Dedifferentiated amniotic fluid mesenchymal stem cell (primary cell): ENCODE data around the gene KCNE4.

Experiments used
- DNase-seq: peaks from one replicate; pipeline ENCODE4 v3.0.0-alpha.2; 2016; ENCODE audit errors: extremely low spot score

The KCNE4 gene

GRCh38 chr2:223040527-223040926 lies 11.5 kb upstream of the KCNE4 start:
- DNase-seq: no peak

DNA sequence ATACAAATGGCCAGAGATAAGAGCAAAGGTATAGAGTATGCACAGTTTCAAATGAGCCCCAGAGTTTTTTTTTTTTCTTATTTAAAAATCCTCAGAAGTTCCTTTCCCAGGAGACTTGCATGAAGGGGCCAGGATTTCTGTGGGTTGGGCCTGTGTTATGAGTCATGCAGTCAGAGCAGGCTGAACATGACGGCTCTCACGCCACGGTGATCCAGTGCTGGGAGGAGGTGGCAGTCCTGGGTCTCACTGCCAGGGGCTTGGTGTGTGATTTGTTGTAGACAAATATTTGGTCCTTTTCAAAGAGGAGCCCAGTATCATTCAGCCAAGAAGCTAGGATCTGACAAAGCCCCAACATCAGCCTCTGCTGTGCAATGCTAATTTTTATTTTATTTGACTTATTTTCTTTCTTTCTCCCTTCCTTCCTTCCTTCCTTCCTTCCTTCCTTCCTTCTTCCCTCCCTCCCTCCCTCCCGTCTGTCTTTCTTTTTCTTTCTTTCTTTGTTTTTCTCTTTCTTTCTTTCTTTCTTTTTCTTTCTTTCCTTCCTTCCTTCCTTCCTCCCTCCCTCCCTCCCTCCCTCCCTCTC lies 10.4 kb upstream of the KCNE4 start:
- peak; percentile 96 for DNase-seq

- no peak for DNase-seq
Measured at GRCh38 chr2:223042284-223042683, 9.7 kb upstream of the KCNE4 start.

- no peak for DNase-seq
Measured at GRCh38 chr2:223042704-223043118, 9.3 kb upstream of the KCNE4 start.

- no peak for DNase-seq
Measured at GRCh38 chr2:223043164-223043941, 8.6 kb upstream of the KCNE4 start.

GRCh38 chr2:223044092-223044836 lies 7.7 kb upstream of the KCNE4 start:
- DNase-seq: no peak

- no peak for DNase-seq
Measured at GRCh38 chr2:223044916-223045700, 6.9 kb upstream of the KCNE4 start.

- peak; percentile 38 for DNase-seq
Measured at GRCh38 chr2:223046470-223047040, 5.4 kb upstream of the KCNE4 start.

- DNase-seq: peak; percentile 72
Measured at GRCh38 chr2:223047260-223047761, 4.7 kb upstream of the KCNE4 start.

- no peak for DNase-seq
Measured at GRCh38 chr2:223048519-223048918, 3.5 kb upstream of the KCNE4 start.

- DNase-seq: no peak
Measured at GRCh38 chr2:223049356-223049755, 2.6 kb upstream of the KCNE4 start.

- no peak for DNase-seq
Measured at GRCh38 chr2:223050188-223050587, 1.8 kb upstream of the KCNE4 start.

- no peak for DNase-seq
Measured at GRCh38 chr2:223050900-223051504, 988 bp upstream of the KCNE4 start.

GRCh38 chr2:223052548-223053483 lies 826 bp downstream of the KCNE4 start:
- DNase-seq: no peak

DNA sequence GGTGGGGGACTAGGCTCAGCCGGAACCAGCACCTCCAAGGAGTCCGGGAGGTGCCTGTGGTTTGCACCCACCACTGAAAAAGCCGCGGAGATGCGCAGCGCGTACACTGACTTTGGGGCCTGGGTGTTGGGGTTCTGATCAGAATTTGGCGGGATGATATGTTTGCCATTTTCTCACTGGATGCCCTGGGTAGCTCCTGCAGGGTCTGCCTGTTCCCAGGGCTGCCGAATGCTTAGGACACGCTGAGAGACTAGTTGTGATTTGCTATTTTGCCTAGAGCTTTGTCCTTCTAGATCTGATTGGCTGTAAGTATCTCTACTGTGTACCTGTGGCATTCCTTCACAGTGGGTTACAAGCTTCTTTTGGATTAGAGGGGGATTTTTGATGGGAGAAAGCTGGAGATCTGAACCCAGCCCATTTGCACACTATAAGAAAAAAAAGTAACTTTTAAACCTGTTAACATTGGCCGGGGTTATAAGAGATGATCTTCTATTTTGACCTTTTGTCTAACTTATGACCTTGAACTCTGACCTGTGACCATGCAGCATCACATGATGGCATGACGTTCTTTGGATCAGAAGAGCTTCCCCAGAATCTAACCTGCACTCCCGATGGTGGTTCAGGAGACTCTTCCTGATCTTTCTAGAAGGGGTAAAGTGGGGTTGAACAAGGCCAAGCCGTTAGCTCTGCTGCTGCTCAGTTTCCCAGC lies 1.6 kb downstream of the KCNE4 start:
- DNase-seq: no peak

GRCh38 chr2:223054193-223054781 lies 2.3 kb downstream of the KCNE4 start:
- DNase-seq: no peak

GRCh38 chr2:223055140-223055539 lies 3.1 kb downstream of the KCNE4 start:
- peak; percentile 31 for DNase-seq

GRCh38 chr2:223055836-223056235 lies 3.8 kb downstream of the KCNE4 start:
- DNase-seq: no peak
